ENCODE measurements around the gene DGCR8.

The DGCR8 gene

GRCh38 chr22:20124083-20124787, 44.2 kb downstream of the DGCR8 start:
- no peak for TF ChIP-seq ZNF70 (CRISPR knock-in tag; IDR thresholded peaks at IDR 0.05)
- TF ChIP-seq ZFP3 (CRISPR knock-in tag; IDR thresholded peaks at IDR 0.05) = no peak
- TF ChIP-seq GLIS3 (CRISPR knock-in tag; IDR thresholded peaks at IDR 0.05) = no peak
- TF ChIP-seq ARNTL (CRISPR knock-in tag; IDR thresholded peaks at IDR 0.05; ENCODE audit: borderline replicate concordance, low read depth) = no peak
- no peak for TF ChIP-seq TOX (CRISPR knock-in tag; IDR thresholded peaks at IDR 0.05; ENCODE audit: borderline replicate concordance)
- TF ChIP-seq CSDC2 (CRISPR knock-in tag; IDR thresholded peaks at IDR 0.05) = no peak
- TF ChIP-seq ESRRG (CRISPR knock-in tag; IDR thresholded peaks at IDR 0.05) = no peak
- TF ChIP-seq, protein P1, sequence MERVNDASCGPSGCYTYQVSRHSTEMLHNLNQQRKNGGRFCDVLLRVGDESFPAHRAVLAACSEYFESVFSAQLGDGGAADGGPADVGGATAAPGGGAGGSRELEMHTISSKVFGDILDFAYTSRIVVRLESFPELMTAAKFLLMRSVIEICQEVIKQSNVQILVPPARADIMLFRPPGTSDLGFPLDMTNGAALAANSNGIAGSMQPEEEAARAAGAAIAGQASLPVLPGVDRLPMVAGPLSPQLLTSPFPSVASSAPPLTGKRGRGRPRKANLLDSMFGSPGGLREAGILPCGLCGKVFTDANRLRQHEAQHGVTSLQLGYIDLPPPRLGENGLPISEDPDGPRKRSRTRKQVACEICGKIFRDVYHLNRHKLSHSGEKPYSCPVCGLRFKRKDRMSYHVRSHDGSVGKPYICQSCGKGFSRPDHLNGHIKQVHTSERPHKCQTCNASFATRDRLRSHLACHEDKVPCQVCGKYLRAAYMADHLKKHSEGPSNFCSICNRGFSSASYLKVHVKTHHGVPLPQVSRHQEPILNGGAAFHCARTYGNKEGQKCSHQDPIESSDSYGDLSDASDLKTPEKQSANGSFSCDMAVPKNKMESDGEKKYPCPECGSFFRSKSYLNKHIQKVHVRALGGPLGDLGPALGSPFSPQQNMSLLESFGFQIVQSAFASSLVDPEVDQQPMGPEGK (CRISPR knock-in tag; IDR thresholded peaks at IDR 0.05; ENCODE audit: borderline replicate concordance) = no peak
- TF ChIP-seq ZNF8 (CRISPR knock-in tag; IDR thresholded peaks at IDR 0.05) = no peak
- no peak for TF ChIP-seq POU6F1 (CRISPR knock-in tag; IDR thresholded peaks at IDR 0.05; ENCODE audit: borderline replicate concordance, low read depth)
- TF ChIP-seq, protein P2, sequence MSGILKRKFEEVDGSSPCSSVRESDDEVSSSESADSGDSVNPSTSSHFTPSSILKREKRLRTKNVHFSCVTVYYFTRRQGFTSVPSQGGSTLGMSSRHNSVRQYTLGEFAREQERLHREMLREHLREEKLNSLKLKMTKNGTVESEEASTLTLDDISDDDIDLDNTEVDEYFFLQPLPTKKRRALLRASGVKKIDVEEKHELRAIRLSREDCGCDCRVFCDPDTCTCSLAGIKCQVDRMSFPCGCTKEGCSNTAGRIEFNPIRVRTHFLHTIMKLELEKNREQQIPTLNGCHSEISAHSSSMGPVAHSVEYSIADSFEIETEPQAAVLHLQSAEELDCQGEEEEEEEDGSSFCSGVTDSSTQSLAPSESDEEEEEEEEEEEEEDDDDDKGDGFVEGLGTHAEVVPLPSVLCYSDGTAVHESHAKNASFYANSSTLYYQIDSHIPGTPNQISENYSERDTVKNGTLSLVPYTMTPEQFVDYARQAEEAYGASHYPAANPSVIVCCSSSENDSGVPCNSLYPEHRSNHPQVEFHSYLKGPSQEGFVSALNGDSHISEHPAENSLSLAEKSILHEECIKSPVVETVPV (CRISPR knock-in tag; IDR thresholded peaks at IDR 0.05) = no peak
- no peak for TF ChIP-seq ZFP30 (CRISPR knock-in tag; IDR thresholded peaks at IDR 0.05)
- ATAC-seq = no peak

- ATAC-seq = no peak
- TF ChIP-seq ZFP30 (CRISPR knock-in tag; IDR thresholded peaks at IDR 0.05) = no peak
- TF ChIP-seq, protein P1 (CRISPR knock-in tag; IDR thresholded peaks at IDR 0.05; ENCODE audit: borderline replicate concordance) = no peak
Observed at GRCh38 chr22:20125201-20126174, 45.4 kb downstream of the DGCR8 start.

DNA sequence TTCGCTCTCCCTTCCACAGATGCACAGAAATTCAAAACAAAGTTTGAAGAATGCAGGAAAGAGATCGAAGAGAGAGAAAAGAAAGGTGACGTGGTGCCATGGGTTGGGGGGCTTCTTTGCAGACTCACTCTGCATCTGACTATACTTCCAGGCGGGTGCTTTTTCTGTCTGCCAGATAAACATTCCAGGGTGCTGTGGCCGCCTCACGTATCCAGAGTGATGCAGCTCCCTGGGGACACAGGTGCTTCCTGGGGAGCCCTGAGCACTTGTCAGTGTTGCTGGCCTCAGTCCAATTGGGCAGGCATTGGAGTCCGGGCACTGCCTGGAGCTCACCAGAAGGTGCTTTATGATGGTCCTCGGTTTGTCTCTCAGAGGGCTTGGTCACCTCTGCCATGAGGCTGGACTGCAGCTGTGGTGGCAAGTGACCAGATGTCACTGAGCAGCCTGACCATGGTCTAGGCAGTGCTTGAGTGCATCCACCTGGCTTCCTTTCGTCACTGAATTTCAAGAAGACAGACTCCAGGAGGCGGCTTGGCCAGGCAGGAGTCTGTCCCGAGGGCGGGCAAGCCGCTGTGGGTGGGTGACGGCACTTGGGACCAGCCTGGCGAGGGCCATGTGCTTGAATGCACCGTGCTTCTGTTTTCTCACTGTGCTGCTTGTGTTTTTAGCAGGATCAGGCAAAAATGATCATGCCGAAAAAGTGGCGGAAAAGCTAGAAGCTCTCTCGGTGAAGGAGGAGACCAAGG, 46.4 kb downstream of the DGCR8 start:
- no peak for ATAC-seq
- TF ChIP-seq ZNF565 (CRISPR knock-in tag; conservative IDR thresholded peaks at IDR 0.05; ENCODE audit: low read depth) (no peak), CSDC2 (CRISPR knock-in tag; IDR thresholded peaks at IDR 0.05) (no peak), ZNF70 (CRISPR knock-in tag; IDR thresholded peaks at IDR 0.05) (no peak), POU6F1 (CRISPR knock-in tag; IDR thresholded peaks at IDR 0.05; ENCODE audit: borderline replicate concordance, low read depth) (no peak), RARB (CRISPR knock-in tag; IDR thresholded peaks at IDR 0.05) (no peak), ZC3H10 (CRISPR knock-in tag; IDR thresholded peaks at IDR 0.05) (no peak), ESRRG (CRISPR knock-in tag; IDR thresholded peaks at IDR 0.05) (no peak), BACH2 (CRISPR knock-in tag; IDR thresholded peaks at IDR 0.05; ENCODE audit: borderline replicate concordance) (no peak), SNAI2 (CRISPR knock-in tag; IDR thresholded peaks at IDR 0.05) (no peak), ARNTL (CRISPR knock-in tag; IDR thresholded peaks at IDR 0.05; ENCODE audit: borderline replicate concordance, low read depth) (no peak), TOX (CRISPR knock-in tag; IDR thresholded peaks at IDR 0.05; ENCODE audit: borderline replicate concordance) (no peak), ISL1 (CRISPR knock-in tag; IDR thresholded peaks at IDR 0.05) (no peak), ZFP30 (CRISPR knock-in tag; IDR thresholded peaks at IDR 0.05) (no peak)
- TF ChIP-seq, protein P2 (CRISPR knock-in tag; IDR thresholded peaks at IDR 0.05) = no peak

Measured in SK-N-SH treated with all-trans-retinoic acid at 6 μM for 48 hours (cell line).